ENCODE measurements around the gene CABLES2. TPM values are rescaled to one million over a fixed set of nuclear protein-coding genes. Genes with fewer than 3 reads are reported as not detected.
A peak's percentile ranks its signal among the peaks of the same experiment; 100 is the strongest.

Gene CABLES2
- total and polyA plus RNA-seq, 10 of the 15 experiments (the other 5 are each of a cell fraction or from before 2014, with no cell fraction given), result 2.2 to 14.9 (median 5.3) TPM

DNA sequence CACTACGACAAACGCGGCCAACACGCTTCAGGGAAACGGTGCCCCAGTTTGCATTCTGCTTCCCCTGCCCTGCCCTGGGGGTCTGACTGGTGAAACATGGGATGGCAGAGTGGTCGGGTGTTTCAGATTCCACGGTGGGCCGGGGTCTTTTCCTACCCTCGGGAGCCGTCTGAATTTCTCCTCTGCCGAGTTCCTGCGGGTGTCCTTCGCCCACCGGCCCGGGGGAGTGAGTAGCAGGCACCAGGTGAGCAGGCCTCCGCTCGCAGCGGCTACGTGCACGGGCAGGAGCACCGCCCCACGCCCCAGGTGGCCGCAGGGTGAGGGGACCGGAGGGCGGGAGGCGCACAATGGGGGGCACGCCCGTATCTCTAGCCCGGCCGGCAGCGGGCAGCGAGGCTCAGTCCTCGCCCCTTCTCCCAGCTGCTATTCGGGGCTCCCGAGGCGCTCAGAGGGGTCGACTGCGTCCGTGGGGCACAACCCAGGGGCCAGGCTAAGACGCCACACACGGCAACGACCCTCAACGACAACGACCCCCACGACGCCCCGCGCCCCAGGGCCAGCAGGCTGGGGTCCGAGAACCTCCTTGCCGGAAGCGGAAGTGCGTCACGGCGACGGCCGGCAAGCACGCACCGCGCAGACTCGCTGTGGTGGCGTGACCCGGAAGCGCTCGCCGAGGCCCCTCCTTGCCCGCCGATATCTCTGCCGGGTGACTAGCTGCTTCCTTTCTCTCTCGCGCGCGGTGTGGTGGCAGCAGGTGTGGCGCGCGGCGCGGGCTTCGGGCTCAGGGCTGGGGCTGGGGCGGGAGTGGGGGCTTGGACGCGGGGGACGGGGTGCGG is 20.5 kb downstream of the CABLES2 start, which contains the start of gene RPS21:
RPS21 (plus strand) TSS at position 721 of the 836 bp plus-strand sequence. CDS start 236 bp downstream, outside the sequence.
- no peaks in the 10 kb centered on the region for H3K27me3 ChIP-seq (replicated peaks in 1 of 2; ENCODE audit: control insufficient read depth in 2 of 2, insufficient read depth in 2 of 2, low read length in 1 of 2)
- intact Hi-C loops (cut with micrococcal nuclease; ENCODE audit: unreplicated experiment) (loop anchor here (1.0 to 10.0 kb wide), 5 partner anchors 84 to 372 kb away; partner anchors contain the start of genes ADRM1, LSM14B and MTG2), in situ Hi-C loops (cut with MboI) (loop anchor here (25.0 kb wide), 1 partner anchor 374 kb away; no protein-coding TSS in a partner anchor)
- peaks cover 4% of the 10 kb centered on the region for H3K4me1 ChIP-seq (ENCODE audit: control insufficient read depth, insufficient read depth, low read length)
- H3K27ac ChIP-seq (ENCODE audit: control insufficient read depth, insufficient read depth), result peak within 1 kb of the TSS; percentile 93
- CTCF ChIA-PET, result interaction anchor here (1.1 to 5.2 kb wide), 2 partner anchors 83 to 86 kb away, joined by 3 to 38 read pairs; partner anchors contain the start of gene ADRM1
- H2AFZ ChIP-seq (ENCODE audit: control insufficient read depth, low read depth, low read length), result peak within 1 kb of the TSS; percentile 75
- peaks cover 9 to 12% of the 10 kb centered on the region in 2 experiments for H3K36me3 ChIP-seq (ENCODE audit: control insufficient read depth in 2 of 2, insufficient read depth in 2 of 2, low read length in 1 of 2)
- BruUV-seq (replicated peaks), result TSS peak; percentile 90
- SMC1A ChIA-PET (ENCODE audit: uncharacterized antibody, unreplicated experiment), result interaction anchor here (1.0 to 1.3 kb wide), 3 partner anchors 23 to 86 kb away, joined by 3 read pairs; no protein-coding TSS in a partner anchor
- H4K20me1 ChIP-seq (ENCODE audit: control insufficient read depth, insufficient read depth), result no peaks in the 10 kb centered on the region
- DNase-seq (ENCODE audit: low read depth, low spot score), result peak; percentile 54
- H3K9me3 ChIP-seq (replicated peaks; ENCODE audit: control insufficient read depth, insufficient read depth, low read length), result no peaks in the 10 kb centered on the region
- under 1% methylated on average over 65 of the region's 83 CpGs for WGBS (ENCODE audit: insufficient coverage, insufficient replicate concordance, low lambda C conversion rate, missing lambda C conversion rate)
- H3K9ac ChIP-seq (ENCODE audit: control insufficient read depth, insufficient read depth, low read length), result peak within 1 kb of the TSS; percentile 99
- RAD21 ChIA-PET (ENCODE audit: unreplicated experiment), result interaction anchor here (0.6 to 1.5 kb wide), 3 partner anchors 10 to 418 kb away, joined by 3 to 6 read pairs (median 4); partner anchors contain the start of gene OGFR
- peak within 1 kb of the TSS; percentile 85 for H3K4me2 ChIP-seq (ENCODE audit: control insufficient read depth, insufficient read depth)
- POLR2A ChIA-PET, result interaction anchor here (0.6 to 1.1 kb wide), 4 partner anchors 23 to 886 kb away, joined by 3 to 5 read pairs (median 4); partner anchors contain the start of genes ARFGAP1 and SLCO4A1
- peaks cover 48% of the 10 kb centered on the region for H3K79me2 ChIP-seq (ENCODE audit: control insufficient read depth, insufficient read depth, low read length)
- H3K4me3 ChIP-seq, result peak within 1 kb of the TSS; percentile 100
- FAIRE-seq, result peak; percentile 90
- peak; percentile 92 for ATAC-seq
- peak; percentile 68 for TF ChIP-seq NRF1 (conservative IDR thresholded peaks at IDR 0.05; ENCODE audit: low read depth, low read length)
- TF ChIP-seq IKZF1 (conservative IDR thresholded peaks at IDR 0.05), result peak; percentile 87
- peak; percentile 38 for TF ChIP-seq RUNX3 (IDR thresholded peaks at IDR 0.05; ENCODE audit: low read length)
- TF ChIP-seq, protein P1, sequence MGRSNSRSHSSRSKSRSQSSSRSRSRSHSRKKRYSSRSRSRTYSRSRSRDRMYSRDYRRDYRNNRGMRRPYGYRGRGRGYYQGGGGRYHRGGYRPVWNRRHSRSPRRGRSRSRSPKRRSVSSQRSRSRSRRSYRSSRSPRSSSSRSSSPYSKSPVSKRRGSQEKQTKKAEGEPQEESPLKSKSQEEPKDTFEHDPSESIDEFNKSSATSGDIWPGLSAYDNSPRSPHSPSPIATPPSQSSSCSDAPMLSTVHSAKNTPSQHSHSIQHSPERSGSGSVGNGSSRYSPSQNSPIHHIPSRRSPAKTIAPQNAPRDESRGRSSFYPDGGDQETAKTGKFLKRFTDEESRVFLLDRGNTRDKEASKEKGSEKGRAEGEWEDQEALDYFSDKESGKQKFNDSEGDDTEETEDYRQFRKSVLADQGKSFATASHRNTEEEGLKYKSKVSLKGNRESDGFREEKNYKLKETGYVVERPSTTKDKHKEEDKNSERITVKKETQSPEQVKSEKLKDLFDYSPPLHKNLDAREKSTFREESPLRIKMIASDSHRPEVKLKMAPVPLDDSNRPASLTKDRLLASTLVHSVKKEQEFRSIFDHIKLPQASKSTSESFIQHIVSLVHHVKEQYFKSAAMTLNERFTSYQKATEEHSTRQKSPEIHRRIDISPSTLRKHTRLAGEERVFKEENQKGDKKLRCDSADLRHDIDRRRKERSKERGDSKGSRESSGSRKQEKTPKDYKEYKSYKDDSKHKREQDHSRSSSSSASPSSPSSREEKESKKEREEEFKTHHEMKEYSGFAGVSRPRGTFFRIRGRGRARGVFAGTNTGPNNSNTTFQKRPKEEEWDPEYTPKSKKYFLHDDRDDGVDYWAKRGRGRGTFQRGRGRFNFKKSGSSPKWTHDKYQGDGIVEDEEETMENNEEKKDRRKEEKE (IDR thresholded peaks at IDR 0.05), result no peak
- no peak for TF ChIP-seq SUZ12 (IDR thresholded peaks at IDR 0.05; ENCODE audit: unreplicated experiment)
- TF ChIP-seq CHD2 (IDR thresholded peaks at IDR 0.05; ENCODE audit: borderline replicate concordance, low read depth, low read length), result peak; percentile 66; the same call in 1 of the 2 replicates
- peak; percentile 71; the same call in 1 of the 2 replicates for TF ChIP-seq MTA2 (IDR thresholded peaks at IDR 0.05; ENCODE audit: low read depth)
- peak; percentile 76 for TF ChIP-seq SPI1 (IDR thresholded peaks at IDR 0.05; ENCODE audit: borderline replicate concordance, insufficient read depth, low read depth, low read length)
- TF ChIP-seq BHLHE40 (IDR thresholded peaks at IDR 0.05; ENCODE audit: borderline replicate concordance in 1 of 2, low read depth in 2 of 2, low read length in 1 of 2), result peak in 1 of 2 experiments; percentile 12; a peak in 1 of 4 replicates
- peak; percentile 71; the same call in 1 of the 2 replicates for TF ChIP-seq YY1 (IDR thresholded peaks at IDR 0.05; ENCODE audit: low read depth, low read length)
- TF ChIP-seq SREBF2 (IDR thresholded peaks at IDR 0.05; ENCODE audit: low read length), result peak; percentile 65
- TF ChIP-seq RFX5 (IDR thresholded peaks at IDR 0.05; ENCODE audit: low read depth, low read length), result no peak
- peak; percentile 94 for TF ChIP-seq CREM (IDR thresholded peaks at IDR 0.05; ENCODE audit: low read depth)
- TF ChIP-seq, protein P2, sequence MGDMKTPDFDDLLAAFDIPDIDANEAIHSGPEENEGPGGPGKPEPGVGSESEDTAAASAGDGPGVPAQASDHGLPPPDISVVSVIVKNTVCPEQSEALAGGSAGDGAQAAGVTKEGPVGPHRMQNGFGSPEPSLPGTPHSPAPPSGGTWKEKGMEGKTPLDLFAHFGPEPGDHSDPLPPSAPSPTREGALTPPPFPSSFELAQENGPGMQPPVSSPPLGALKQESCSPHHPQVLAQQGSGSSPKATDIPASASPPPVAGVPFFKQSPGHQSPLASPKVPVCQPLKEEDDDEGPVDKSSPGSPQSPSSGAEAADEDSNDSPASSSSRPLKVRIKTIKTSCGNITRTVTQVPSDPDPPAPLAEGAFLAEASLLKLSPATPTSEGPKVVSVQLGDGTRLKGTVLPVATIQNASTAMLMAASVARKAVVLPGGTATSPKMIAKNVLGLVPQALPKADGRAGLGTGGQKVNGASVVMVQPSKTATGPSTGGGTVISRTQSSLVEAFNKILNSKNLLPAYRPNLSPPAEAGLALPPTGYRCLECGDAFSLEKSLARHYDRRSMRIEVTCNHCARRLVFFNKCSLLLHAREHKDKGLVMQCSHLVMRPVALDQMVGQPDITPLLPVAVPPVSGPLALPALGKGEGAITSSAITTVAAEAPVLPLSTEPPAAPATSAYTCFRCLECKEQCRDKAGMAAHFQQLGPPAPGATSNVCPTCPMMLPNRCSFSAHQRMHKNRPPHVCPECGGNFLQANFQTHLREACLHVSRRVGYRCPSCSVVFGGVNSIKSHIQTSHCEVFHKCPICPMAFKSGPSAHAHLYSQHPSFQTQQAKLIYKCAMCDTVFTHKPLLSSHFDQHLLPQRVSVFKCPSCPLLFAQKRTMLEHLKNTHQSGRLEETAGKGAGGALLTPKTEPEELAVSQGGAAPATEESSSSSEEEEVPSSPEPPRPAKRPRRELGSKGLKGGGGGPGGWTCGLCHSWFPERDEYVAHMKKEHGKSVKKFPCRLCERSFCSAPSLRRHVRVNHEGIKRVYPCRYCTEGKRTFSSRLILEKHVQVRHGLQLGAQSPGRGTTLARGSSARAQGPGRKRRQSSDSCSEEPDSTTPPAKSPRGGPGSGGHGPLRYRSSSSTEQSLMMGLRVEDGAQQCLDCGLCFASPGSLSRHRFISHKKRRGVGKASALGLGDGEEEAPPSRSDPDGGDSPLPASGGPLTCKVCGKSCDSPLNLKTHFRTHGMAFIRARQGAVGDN (IDR thresholded peaks at IDR 0.05), result peak; percentile 41; the same call in 1 of the 2 replicates
- TF ChIP-seq ASH2L (IDR thresholded peaks at IDR 0.05; ENCODE audit: borderline replicate concordance, low read depth), result no peak
- TF ChIP-seq PAX5 (IDR thresholded peaks at IDR 0.05; ENCODE audit: borderline replicate concordance, low read depth, low read length), result peak; percentile 29; the same call in 1 of the 2 replicates
